Activated CD4-positive, alpha-beta T cell treated with anti-CD3 and anti-CD28 coated beads for 48 hours (primary cell): ENCODE results near the gene OOSP4A.
"Not testable (repeated sequence)": the region's sequence is repeated elsewhere in the genome, so short reads cannot be mapped to it uniquely, and the experiment has no call there.

Source experiments
- DNase-seq: peaks from one replicate; pipeline ENCODE4 v3.0.0-alpha.2; 2020

The OOSP4A gene

DNA sequence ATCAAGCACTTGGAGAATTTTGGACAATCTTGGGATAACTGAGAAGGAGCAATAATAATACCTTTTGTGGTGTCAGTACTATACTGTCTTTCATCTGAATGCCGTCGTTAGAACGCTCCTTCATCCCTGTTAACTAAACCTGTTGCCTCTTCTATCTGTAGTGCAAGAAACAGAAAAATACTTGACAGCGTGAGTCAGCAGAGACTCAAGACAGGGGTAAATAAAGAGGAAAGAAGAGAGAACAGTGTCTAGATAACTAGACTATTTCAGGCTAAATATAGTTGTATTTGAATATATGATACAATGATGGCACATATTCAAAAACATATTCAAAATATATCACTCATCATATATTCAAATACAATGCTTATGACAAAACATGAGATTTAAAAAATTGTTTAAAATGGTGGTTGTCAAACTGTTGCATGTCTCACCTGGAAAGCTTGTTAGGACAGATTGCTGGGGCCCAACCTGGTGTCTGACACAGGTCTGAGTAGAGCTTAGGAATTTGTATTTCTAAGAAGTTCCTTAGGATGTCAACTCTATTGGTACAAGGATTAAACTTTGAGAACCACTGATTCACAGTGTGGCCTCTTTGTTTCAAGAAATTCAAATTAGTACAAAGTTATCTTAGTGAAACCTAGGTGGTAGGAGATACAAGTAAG, 17.4 kb downstream of the OOSP4A start:
- no peak for DNase-seq

DNA sequence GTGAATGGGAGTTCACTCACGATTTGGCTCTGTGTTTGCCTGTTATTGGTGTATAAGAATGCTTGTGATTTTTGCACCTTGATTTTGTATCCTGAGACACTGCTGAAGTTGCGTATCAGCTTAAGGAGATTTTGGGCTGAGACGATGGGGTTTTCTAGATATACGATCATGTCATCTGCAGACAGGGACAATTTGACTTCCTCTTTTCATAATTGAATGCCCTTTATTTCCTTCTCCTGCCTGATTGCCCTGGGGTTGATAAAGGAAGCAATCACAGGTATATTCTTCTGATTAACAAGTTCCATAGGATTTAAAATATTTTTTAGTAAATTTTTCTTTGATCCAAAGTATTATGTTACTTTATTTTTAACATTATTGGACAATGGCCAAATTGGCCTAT, 18.2 kb downstream of the OOSP4A start:
- not testable (repeated sequence) for DNase-seq

GRCh38 chr11:59983212-59983611, 19.4 kb downstream of the OOSP4A start:
- DNase-seq: no peak

- DNase-seq: no peak
Observed at GRCh38 chr11:59984368-59984767, 20.5 kb downstream of the OOSP4A start.

DNA sequence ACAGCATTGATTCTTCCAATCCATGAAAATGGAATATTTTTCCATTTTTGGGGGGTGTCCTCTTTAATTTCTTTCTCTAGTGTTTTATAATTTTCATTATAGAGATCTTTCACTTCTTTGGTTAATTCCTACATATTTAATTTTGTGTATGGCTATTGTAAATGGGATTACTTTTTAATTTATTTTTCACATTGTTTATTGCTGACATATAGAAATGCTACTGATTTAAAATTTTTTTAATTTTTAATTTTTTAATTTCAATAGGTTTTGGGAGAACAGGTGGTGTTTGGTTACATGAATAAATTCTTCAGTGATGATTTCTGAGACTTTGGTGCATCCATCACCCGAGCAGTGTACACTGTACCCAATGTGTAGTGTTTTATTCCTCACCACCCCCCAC, 26.6 kb downstream of the OOSP4A start:
- DNase-seq: no peak

DNA sequence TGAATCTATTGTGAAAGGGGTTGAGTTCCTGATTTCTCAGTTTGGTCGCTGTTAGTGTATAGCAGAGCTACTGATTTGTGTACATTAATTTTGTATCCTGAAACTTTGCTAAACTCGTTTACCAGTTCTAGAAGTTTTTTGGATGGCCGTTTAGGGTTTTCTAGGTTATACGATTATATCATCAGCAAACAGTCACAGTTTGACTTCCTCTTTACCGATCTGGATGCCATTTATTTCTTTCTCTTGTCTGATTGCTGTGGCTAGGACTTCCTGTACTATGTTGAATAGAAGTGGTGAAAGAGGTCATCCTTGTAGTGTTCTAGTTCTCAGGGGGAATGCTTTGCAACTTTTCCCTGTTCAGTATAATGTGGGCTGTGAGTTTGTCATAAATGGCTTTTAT, 28.6 kb downstream of the OOSP4A start:
- DNase-seq: no peak

DNA sequence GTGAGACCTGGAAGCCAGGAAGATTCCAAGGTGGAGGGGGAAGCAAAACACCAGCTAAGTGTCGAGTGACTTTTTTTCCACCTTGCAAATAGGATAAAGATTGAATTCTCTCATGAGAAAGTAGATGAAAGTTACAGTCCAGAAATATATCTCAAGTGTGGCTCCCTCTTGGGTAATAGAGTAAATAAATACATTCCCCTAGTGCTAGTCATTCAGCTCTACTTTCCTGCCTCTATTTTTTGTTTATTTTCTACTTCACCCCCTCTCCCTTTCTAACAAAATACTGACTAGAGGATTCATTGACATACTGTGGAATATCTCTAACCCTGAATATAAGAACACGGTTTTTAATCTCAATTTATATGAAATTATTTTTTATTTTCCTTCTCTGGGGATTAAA, 34.0 kb downstream of the OOSP4A start:
- no peak for DNase-seq

- no peak for DNase-seq
Observed at GRCh38 chr11:59999691-60000090, 35.9 kb downstream of the OOSP4A start.

DNA sequence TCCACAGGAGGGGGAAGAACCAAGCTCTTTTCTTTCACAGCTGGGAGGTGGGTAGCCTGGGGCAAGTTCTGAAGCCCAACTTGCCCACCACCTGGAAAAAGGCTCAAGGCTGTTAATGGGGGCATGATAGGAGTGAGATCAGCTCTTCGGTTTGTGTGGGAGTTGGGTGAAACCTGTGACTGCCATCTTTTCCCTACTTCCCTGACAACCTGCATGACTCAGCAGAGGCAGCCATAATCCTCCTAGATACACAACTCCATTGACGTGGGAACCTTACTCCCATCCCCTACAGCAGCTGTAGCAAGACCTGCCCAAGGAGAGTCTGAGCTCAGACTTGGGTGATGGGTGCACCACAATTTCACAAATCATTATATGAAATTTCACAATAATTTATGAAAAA, 39.9 kb downstream of the OOSP4A start:
- DNase-seq: no peak

- no peak for DNase-seq
Observed at GRCh38 chr11:60005360-60005759, 41.5 kb downstream of the OOSP4A start.

DNA sequence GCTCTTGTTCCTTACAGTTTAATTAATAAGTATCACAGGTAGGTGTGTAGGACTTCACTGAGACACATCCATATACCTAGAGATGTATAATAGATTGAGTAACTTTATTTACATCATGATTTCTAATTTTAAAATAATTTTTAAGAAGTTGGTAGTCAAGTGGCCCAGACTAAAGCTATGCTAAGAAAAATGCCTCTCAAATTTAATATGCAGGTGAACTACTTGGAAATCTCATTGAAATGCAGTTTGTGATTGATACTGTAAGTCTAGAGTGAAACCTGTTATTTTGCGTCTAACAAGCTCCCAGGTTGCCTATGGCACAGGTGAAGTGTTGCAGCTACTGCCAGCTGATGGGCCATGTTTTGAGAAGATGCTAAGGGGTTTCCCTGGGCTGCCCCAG, 53.0 kb downstream of the OOSP4A start, which contains the start of gene OOSP4B:
OOSP4B (plus strand) TSS at position 301 of the 400 bp plus-strand sequence.
- no peak for DNase-seq

DNA sequence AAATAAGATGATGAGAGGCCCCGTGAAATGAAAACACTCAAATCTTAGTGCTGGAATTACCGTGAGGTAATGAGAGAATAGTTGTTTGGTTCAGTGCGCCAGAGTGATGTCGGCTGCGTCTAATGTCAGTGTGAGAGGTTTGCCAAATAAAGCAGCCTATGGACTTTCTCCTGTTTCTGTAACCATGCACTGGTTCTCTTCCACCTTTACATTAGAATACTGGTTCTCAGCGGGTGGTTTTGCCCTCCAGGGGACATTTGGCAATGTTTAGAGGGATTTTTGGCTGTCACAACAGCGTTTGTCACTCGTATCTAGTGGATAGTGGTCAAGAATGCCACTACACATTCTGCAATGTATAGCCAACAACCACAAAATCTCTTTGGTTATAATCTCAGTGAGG, 54.2 kb downstream of the OOSP4A start:
- DNase-seq: no peak
